ENCODE measurements around the gene DNM1L.

DNA sequence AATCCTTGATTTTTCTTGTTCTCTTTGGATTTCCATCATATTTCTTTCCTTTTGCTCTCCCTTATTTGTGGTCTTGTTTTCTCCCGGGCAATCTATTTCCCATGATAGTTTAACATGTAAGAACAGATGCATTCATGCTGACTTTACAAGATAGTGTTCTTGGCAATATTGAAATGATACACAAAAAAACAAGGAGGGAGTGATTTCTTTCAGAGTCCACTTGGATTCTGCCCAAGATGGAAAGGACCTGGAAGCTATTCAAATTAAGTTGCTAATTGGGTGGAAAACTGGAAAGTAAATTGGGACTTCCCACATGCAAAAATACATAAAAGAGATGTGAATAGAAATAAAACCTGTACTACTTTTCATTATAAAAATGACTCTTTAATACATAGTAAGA is 91.0 kb downstream of the DNM1L start:
- TF ChIP-seq, protein P1, sequence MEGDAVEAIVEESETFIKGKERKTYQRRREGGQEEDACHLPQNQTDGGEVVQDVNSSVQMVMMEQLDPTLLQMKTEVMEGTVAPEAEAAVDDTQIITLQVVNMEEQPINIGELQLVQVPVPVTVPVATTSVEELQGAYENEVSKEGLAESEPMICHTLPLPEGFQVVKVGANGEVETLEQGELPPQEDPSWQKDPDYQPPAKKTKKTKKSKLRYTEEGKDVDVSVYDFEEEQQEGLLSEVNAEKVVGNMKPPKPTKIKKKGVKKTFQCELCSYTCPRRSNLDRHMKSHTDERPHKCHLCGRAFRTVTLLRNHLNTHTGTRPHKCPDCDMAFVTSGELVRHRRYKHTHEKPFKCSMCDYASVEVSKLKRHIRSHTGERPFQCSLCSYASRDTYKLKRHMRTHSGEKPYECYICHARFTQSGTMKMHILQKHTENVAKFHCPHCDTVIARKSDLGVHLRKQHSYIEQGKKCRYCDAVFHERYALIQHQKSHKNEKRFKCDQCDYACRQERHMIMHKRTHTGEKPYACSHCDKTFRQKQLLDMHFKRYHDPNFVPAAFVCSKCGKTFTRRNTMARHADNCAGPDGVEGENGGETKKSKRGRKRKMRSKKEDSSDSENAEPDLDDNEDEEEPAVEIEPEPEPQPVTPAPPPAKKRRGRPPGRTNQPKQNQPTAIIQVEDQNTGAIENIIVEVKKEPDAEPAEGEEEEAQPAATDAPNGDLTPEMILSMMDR (conservative IDR thresholded peaks at IDR 0.05; ENCODE audit: low read length) = no peak
- TF ChIP-seq EZH2phosphoT487 (IDR thresholded peaks at IDR 0.05; ENCODE audit: borderline replicate concordance, low read depth, low read length) = no peak

Data from OCI-LY7 (cell line).